ENCODE results near the gene SETBP1. TPM values are rescaled to one million over a fixed set of nuclear protein-coding genes. Genes with fewer than 3 reads are reported as not detected.

SETBP1 gene
- total and polyA plus RNA-seq, 2 donors from 2014 or later: 2.7 to 71.7 TPM

DNA sequence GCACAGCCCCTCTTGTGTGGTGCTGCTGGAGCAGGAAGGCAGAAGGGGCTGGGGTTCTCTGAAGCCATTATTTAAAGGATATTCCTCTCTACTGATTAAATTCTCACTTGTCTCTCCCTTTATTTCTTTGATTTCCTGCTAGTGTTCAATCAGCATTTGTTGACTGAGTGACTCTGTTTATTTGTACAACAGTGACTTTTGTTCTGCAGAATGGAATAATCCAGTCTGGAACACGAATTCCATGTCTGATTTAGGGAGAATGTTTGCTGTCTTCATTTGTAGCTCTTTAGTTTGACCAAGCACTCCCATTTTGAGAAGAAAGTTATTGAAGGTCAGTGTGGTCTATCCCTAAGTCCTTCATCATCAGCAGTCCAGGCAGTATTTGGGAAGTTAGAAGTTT lies 141.2 kb downstream of the SETBP1 start:
- no peaks in the 10 kb centered on the region for H3K27me3 ChIP-seq (ENCODE audit: control insufficient read depth, insufficient read depth, low read length)
- peak overlapping the region in 1 of 2 donors; percentile 15 for H3K27ac ChIP-seq (ENCODE audit: low read depth in 2 of 2, low read length in 2 of 2)
- H3K36me3 ChIP-seq (ENCODE audit: control insufficient read depth in 2 of 3, insufficient read depth in 3 of 3, low read length in 3 of 3): no peaks in the 10 kb centered on the region
- TF ChIP-seq, protein P1, sequence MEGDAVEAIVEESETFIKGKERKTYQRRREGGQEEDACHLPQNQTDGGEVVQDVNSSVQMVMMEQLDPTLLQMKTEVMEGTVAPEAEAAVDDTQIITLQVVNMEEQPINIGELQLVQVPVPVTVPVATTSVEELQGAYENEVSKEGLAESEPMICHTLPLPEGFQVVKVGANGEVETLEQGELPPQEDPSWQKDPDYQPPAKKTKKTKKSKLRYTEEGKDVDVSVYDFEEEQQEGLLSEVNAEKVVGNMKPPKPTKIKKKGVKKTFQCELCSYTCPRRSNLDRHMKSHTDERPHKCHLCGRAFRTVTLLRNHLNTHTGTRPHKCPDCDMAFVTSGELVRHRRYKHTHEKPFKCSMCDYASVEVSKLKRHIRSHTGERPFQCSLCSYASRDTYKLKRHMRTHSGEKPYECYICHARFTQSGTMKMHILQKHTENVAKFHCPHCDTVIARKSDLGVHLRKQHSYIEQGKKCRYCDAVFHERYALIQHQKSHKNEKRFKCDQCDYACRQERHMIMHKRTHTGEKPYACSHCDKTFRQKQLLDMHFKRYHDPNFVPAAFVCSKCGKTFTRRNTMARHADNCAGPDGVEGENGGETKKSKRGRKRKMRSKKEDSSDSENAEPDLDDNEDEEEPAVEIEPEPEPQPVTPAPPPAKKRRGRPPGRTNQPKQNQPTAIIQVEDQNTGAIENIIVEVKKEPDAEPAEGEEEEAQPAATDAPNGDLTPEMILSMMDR (IDR thresholded peaks at IDR 0.05; ENCODE audit: borderline replicate concordance, extremely low read depth, insufficient read depth): no peak
- H3K4me3 ChIP-seq (ENCODE audit: low read length in 3 of 3): no peak overlapping the region
- DNase-seq: no peak
- FAIRE-seq: no peak
- intact Hi-C loops (cut with DNase I): no loop called here
- H3K9me3 ChIP-seq (ENCODE audit: control insufficient read depth in 2 of 3, insufficient read depth in 1 of 3, low read length in 3 of 3): no peaks in the 10 kb centered on the region
- H3K4me1 ChIP-seq (ENCODE audit: control insufficient read depth in 2 of 3, insufficient read depth in 2 of 3, low read depth in 1 of 3, low read length in 3 of 3): peaks cover 25 to 60% (median 44%) of the 10 kb centered on the region in 3 donors
- no peak overlapping the region for H3K9ac ChIP-seq (ENCODE audit: low read length in 3 of 3)

- H3K27ac ChIP-seq (ENCODE audit: low read depth in 2 of 2, low read length in 2 of 2): no peak overlapping the region
- H3K36me3 ChIP-seq (ENCODE audit: control insufficient read depth in 2 of 3, insufficient read depth in 3 of 3, low read length in 3 of 3): no peaks in the 10 kb centered on the region
- DNase-seq: no peak
- TF ChIP-seq, protein P1 (IDR thresholded peaks at IDR 0.05; ENCODE audit: borderline replicate concordance, extremely low read depth, insufficient read depth): no peak
- H3K9ac ChIP-seq (ENCODE audit: low read length in 3 of 3): no peak overlapping the region
- H3K27me3 ChIP-seq (ENCODE audit: control insufficient read depth, insufficient read depth, low read length): no peaks in the 10 kb centered on the region
- intact Hi-C loops (cut with DNase I): no loop called here
- peaks cover 16 to 61% (median 45%) of the 10 kb centered on the region in 3 donors for H3K4me1 ChIP-seq (ENCODE audit: control insufficient read depth in 2 of 3, insufficient read depth in 2 of 3, low read depth in 1 of 3, low read length in 3 of 3)
- H3K4me3 ChIP-seq (ENCODE audit: low read length in 3 of 3): no peak overlapping the region
- FAIRE-seq: no peak
- H3K9me3 ChIP-seq (ENCODE audit: control insufficient read depth in 2 of 3, insufficient read depth in 1 of 3, low read length in 3 of 3): no peaks in the 10 kb centered on the region
Measured at GRCh38 chr18:44823286-44823685, 142.6 kb downstream of the SETBP1 start.

DNA sequence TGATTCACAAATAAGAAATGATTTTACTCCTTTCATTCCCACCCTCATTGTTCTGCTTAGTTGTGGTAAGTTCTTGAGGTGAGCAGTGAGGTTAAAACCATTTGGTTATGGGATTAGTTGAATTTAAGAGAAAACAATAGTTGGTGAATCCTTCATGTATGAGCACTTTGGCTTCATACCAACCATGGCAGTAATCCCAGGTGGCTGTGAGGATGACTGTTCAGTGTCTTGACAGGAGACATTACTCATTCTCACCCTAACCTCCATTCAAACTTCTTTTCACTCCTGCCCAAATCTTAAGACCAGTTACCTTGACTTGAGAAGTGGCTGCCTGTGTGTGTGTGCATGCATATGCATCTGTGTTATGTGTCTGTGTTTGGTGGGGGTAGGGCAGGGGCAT lies 143.1 kb downstream of the SETBP1 start:
- no peaks in the 10 kb centered on the region for H3K36me3 ChIP-seq (ENCODE audit: control insufficient read depth in 2 of 3, insufficient read depth in 3 of 3, low read length in 3 of 3)
- no peaks in the 10 kb centered on the region for H3K9me3 ChIP-seq (ENCODE audit: control insufficient read depth in 2 of 3, insufficient read depth in 1 of 3, low read length in 3 of 3)
- DNase-seq: no peak
- H3K4me1 ChIP-seq (ENCODE audit: control insufficient read depth in 2 of 3, insufficient read depth in 2 of 3, low read depth in 1 of 3, low read length in 3 of 3): peaks cover 11 to 57% (median 45%) of the 10 kb centered on the region in 3 donors
- TF ChIP-seq, protein P1 (IDR thresholded peaks at IDR 0.05; ENCODE audit: borderline replicate concordance, extremely low read depth, insufficient read depth): no peak
- H3K27ac ChIP-seq (ENCODE audit: low read depth in 2 of 2, low read length in 2 of 2): no peak overlapping the region
- no peak for FAIRE-seq
- H3K4me3 ChIP-seq (ENCODE audit: low read length in 3 of 3): no peak overlapping the region
- no peak overlapping the region for H3K9ac ChIP-seq (ENCODE audit: low read length in 3 of 3)
- H3K27me3 ChIP-seq (ENCODE audit: control insufficient read depth, insufficient read depth, low read length): no peaks in the 10 kb centered on the region
- intact Hi-C loops (cut with DNase I): no loop called here

- H3K36me3 ChIP-seq (ENCODE audit: control insufficient read depth in 2 of 3, insufficient read depth in 3 of 3, low read length in 3 of 3): no peaks in the 10 kb centered on the region
- H3K9me3 ChIP-seq (ENCODE audit: control insufficient read depth in 2 of 3, insufficient read depth in 1 of 3, low read length in 3 of 3): no peaks in the 10 kb centered on the region
- intact Hi-C loops (cut with DNase I): no loop called here
- TF ChIP-seq, protein P1 (IDR thresholded peaks at IDR 0.05; ENCODE audit: borderline replicate concordance, extremely low read depth, insufficient read depth): no peak
- peaks cover 5 to 46% (median 37%) of the 10 kb centered on the region in 3 donors for H3K4me1 ChIP-seq (ENCODE audit: control insufficient read depth in 2 of 3, insufficient read depth in 2 of 3, low read depth in 1 of 3, low read length in 3 of 3)
- DNase-seq: peak in 1 of 5 donors; percentile 35
- no peak overlapping the region for H3K27ac ChIP-seq (ENCODE audit: low read depth in 2 of 2, low read length in 2 of 2)
- no peaks in the 10 kb centered on the region for H3K27me3 ChIP-seq (ENCODE audit: control insufficient read depth, insufficient read depth, low read length)
- no peak for FAIRE-seq
- no peak overlapping the region for H3K9ac ChIP-seq (ENCODE audit: low read length in 3 of 3)
- no peak overlapping the region for H3K4me3 ChIP-seq (ENCODE audit: low read length in 3 of 3)
Measured at GRCh38 chr18:44824884-44825283, 144.2 kb downstream of the SETBP1 start.

All from kidney (tissue), 14 donors.